GM10248 (cell line): Measurements from ENCODE around the gene INTS4.
"Not testable (repeated sequence)": the region's sequence is repeated elsewhere in the genome, so short reads cannot be mapped to it uniquely, and the experiment has no call there.

Experiments
- CTCF ChIA-PET: fragments of 300-600 bp; sonication (Branson Sonifier 250); formaldehyde crosslinking; extraction: SDS; loops from one replicate; lab custom pipeline; 2021; ENCODE audit warnings: antibody characterized with exemption; lab: Yijun Ruan, JAX
- POLR2A ChIA-PET: fragments of 350-650 bp; sonication (Branson Sonifier 250); formaldehyde crosslinking; extraction: SDS; loops from one replicate; lab custom pipeline; 2020; ENCODE audit warnings: antibody characterized with exemption; lab: Yijun Ruan, JAX
- DNase-seq: peaks from one replicate; pipeline ENCODE4 v3.0.0; 2012; ENCODE audit errors: extremely low spot score
- CTCF ChIP-seq: IDR thresholded peaks from 2 replicates; pipeline ENCODE4 v1.5.1; 2012; ENCODE audit warnings: mild to moderate bottlenecking, low read depth; ENCODE audit errors: extremely low read depth, missing control alignments, control extremely low read depth

INTS4 gene

GRCh38 chr11:77854838-77855237 lies 139.6 kb downstream of the INTS4 start:
- ChIA-PET POLR2A (no interaction called here), CTCF (no interaction called here)
- TF ChIP-seq CTCF = no peak
- no peak for DNase-seq

- CTCF ChIA-PET = no interaction called here
- TF ChIP-seq CTCF = no peak
Measured at GRCh38 chr11:77851503-77851902, 143.0 kb downstream of the INTS4 start.

GRCh38 chr11:77843700-77844099 lies 150.8 kb downstream of the INTS4 start:
- DNase-seq, POLR2A ChIA-PET, CTCF ChIA-PET: not testable (repeated sequence)

More at GRCh38 chr11:77851503-77851902, 143.0 kb downstream of the INTS4 start:
- DNase-seq = no peak
- POLR2A ChIA-PET = no interaction called here

- ChIA-PET POLR2A (no interaction called here), CTCF (no interaction called here)
- no peak for TF ChIP-seq CTCF
- no peak for DNase-seq
Measured at GRCh38 chr11:77842441-77843121, 151.9 kb downstream of the INTS4 start.

- CTCF ChIA-PET = interaction anchor here (1.5 kb wide), 1 partner anchor 14 kb away, joined by 4 read pairs; no protein-coding TSS in a partner anchor
- no peak for TF ChIP-seq CTCF
Measured at GRCh38 chr11:77833302-77833701, 161.2 kb downstream of the INTS4 start.

GRCh38 chr11:77828926-77829325 lies 165.5 kb downstream of the INTS4 start:
- DNase-seq = no peak
- ChIA-PET POLR2A (no interaction called here), CTCF (no interaction called here)
- TF ChIP-seq CTCF = no peak

More at GRCh38 chr11:77833302-77833701, 161.2 kb downstream of the INTS4 start:
- DNase-seq = no peak
- POLR2A ChIA-PET = no interaction called here
